GM21786 (cell line): Measurements from ENCODE around the gene LCAT.

Experiments
- ATAC-seq: cut with Tn5 transposase; IDR thresholded peaks from one replicate; pipeline ENCODE4 v1.9.1; 2021; ENCODE audit not compliant: unreplicated experiment

LCAT gene

DNA sequence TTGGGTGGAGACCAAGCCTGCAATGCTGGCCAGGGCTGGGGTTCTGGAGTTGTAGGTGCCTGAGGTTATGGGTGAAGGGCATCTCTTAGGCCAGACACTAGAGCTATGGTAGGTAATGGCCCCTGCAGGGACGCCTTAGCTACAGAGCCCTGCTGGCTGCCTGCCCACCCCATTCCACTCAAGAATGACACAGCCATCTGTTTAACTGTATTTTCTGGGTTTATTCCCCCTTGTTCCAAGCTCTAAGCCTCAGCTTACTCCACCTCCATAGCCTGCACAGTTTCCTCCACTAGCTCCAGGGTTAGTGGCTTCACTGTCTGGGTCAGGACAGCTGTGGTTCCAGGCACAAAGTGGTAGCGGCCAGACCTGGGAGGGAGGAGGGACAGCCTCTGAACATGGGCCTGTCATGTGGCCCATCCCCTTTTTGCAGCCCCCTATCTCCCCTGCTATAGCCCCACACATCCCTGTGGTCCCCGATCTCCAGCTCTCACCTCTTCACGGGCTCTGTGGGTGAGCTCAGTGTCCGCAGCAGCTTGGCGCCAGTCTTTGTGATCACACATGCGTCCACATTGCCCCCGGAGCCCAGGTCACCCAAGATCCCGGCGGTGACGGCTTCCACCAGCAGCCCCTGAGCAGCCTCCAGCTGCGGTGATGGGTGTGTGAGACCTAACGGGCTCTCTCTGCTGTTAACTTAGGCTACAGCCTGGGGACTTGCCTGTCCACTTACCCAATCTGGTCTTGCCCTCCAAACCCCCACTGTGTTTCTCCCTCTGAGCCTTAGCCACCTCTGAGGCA is 9.4 kb downstream of the LCAT start:
- ATAC-seq = no peak

GRCh38 chr16:67933805-67934204 is 10.1 kb downstream of the LCAT start:
- no peak for ATAC-seq

DNA sequence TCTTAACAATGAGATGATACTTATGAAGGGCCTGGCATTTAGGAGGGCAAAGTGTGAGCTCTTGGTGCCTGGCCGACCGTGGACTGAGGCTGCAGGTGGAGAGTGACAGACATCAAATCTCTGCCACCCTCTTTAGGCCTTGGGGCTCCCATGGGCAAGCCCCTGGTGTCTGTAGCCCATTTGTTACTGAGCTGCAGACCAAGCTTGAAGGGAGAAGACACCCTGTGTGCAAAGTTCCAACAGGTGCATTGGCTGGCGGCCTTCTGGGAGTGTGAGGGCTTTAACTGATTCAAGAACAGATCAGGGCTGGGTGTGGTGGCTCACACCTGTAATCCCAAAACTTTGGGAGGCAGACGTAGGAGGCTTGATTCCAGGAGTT is 11.5 kb downstream of the LCAT start:
- ATAC-seq = no peak

DNA sequence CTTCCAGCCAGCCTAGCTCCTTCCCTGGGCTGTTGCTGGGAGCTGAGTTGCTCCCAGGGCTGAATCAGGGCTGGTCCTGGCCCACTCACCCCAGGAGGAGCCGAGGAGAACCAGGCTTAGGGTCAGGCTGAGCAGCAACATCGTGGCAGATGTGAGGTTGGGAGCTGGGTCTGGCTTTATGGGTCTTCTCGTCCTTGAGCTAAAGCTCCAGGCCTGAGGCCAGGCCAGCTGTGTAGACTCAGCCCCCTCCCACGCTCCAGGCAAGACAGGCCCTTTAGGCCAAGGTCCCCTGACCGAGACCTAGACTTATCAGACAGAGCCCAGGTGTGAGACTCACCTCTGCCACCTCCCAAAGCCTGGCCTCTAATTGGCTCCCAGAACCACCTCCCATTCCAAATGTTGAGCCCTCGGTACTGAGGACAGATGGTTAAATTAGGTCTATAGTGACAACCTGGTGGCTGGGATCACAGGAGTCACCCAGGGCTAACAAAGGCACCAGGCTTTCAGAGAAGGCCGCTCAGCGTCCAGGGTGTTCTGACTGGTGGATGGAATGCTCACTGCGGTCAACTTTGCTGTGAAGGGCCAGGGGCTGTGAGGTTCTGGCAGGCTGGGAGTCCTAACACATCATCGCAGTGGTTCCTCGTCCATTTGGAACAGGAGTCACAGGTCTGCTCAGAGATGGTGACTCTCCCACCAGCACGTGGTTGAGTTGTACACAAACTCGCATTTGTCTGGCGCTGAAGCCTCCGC is 12.0 kb downstream of the LCAT start, which contains the start of gene CTRL:
CTRL (minus strand) TSS at position 151 of the 750 bp plus-strand sequence; CDS start at position 141, 10 bp downstream.
- no peak for ATAC-seq

- ATAC-seq = no peak
Observed at GRCh38 chr16:67930678-67931211, 13.2 kb downstream of the LCAT start.

- ATAC-seq = no peak
Observed at GRCh38 chr16:67930191-67930590, 13.7 kb downstream of the LCAT start.

GRCh38 chr16:67928561-67929364 is 15.2 kb downstream of the LCAT start:
- no peak for ATAC-seq

GRCh38 chr16:67928147-67928546 is 15.8 kb downstream of the LCAT start:
- ATAC-seq = no peak

- ATAC-seq = no peak
Observed at GRCh38 chr16:67927131-67927941, 16.6 kb downstream of the LCAT start.

GRCh38 chr16:67926181-67926750 is 17.7 kb downstream of the LCAT start:
- no peak for ATAC-seq

GRCh38 chr16:67924140-67924906 is 19.6 kb downstream of the LCAT start:
- no peak for ATAC-seq

GRCh38 chr16:67923414-67924116 is 20.4 kb downstream of the LCAT start:
- ATAC-seq = no peak

- no peak for ATAC-seq
Observed at GRCh38 chr16:67922740-67923139, 21.2 kb downstream of the LCAT start.

DNA sequence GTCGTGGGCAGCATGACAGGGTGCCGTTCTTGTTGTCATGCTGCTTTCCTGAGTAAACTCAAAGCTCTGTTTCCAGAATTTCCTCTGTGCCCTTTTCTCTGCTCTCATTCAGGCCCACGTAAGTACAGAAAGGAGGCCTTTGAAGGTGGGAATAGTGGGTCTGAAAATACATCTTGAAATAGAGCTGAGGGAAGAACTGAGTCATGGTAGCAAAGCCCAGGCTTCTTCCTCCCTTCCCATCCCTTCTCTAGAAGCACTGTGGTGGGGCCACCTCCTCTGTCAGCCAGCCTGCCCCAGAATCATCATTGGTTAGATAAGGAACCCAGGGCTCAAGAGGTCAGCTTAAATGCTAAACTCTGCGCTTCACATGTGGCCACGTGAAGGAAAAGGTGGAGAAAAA is 21.7 kb downstream of the LCAT start:
- ATAC-seq = no peak

- no peak for ATAC-seq
Observed at GRCh38 chr16:67919622-67920221, 24.2 kb downstream of the LCAT start.

DNA sequence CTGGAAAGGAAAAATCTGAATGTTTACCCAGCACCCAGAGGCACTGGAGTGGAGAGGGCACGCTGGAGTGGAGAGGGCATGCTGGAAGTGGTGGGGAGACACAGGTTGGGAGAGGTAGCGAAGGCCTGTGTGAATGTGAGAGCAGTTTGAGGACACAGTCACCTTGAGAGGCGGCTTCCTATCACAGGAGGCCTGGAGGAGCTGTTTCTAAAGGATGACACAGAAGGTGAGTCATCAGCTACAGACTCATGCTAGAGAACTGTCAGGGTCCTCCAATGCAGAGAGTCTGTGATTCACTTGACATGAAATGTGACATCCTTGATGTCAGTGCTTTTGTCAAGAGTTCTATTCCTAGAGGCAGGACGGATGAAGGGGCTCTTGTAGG is 26.1 kb downstream of the LCAT start:
- ATAC-seq = no peak

DNA sequence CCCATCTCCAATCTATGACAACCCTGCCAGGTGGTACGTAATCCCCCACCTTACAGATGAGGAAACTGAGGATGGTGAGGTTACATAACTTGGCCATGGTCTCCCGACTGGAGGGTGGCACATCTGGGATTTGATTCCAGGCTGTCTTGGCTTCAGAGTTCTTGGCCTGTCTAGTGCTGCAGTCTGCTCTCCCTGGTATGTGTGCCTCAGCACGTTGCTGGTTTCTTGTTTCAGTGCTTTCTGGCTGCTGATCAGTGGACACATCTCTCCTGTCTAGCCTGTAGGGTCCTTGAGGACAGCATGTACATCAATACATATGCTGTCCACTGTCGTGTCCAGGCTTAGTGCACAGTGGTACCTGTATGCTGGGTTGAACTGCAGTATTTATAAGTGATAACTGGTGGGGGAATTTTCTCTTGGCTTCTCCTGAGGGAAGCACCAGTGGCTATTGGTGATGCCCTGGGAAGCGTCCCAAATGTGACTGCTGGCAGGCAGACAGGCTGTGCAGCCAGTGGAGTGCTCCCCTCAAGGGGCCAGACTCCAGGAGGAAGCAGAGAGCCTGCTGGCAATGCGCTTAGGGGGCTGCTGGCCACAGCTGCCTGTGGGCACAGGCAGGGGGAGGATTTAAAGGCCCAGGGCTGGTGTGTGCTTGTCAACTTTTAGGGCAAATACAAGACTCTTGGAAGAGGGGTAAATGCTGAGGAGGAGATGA is 26.6 kb downstream of the LCAT start:
- ATAC-seq = no peak
